T-cell (primary cell): ENCODE measurements around the gene MAD2L1. TPM values are rescaled to one million over a fixed set of nuclear protein-coding genes. Genes with fewer than 3 reads are reported as not detected.

Source experiments
- ATAC-seq, 4 experiments: fragments of 200-7000 bp in 3 of 4; fragments of 150-1000 bp in 1 of 4; cut with Tn5 transposase; replicated peaks in 1 of 4; 1 replicate in 3 of 4; 2 replicates in 1 of 4; pipeline ENCODE4 v1.10.0; 2021; ENCODE audit warnings: moderate library complexity in 3 of 4, mild to moderate bottlenecking in 2 of 4, moderate number of reproducible peaks in 1 of 4
- CTCF ChIA-PET, 2 donors: fragments of 300-600 bp; sonication (Branson Sonifier 250); formaldehyde crosslinking; loops; one replicate each; lab custom pipeline; 2022; ENCODE audit warnings: antibody characterized with exemption in 2 of 2; lab: Charles Lee
- POLR2A ChIA-PET, 2 donors: fragments of 300-600 bp; sonication (Branson Sonifier 250); formaldehyde crosslinking; loops; one replicate each; lab custom pipeline; 2022; ENCODE audit warnings: antibody characterized with exemption in 2 of 2; lab: Charles Lee
- DNase-seq, 35 experiments: peaks; one replicate each; pipeline versions ENCODE4 v3.0.0 to v3.0.0-alpha.2; 2013 to 2023
- H3K27ac ChIP-seq: one replicate; pipeline ENCODE4 v1.5.1; 2013; ENCODE audit warnings: low read length
- H3K27me3 ChIP-seq, 2 experiments: replicated peaks in 1 of 2; 1 replicate in 1 of 2; 2 replicates in 1 of 2; pipeline versions ENCODE4 v1.6.1 to v1.7.0; 2013; ENCODE audit warnings: low read length in 1 of 2, mixed read lengths in 1 of 2; ENCODE audit not compliant: control insufficient read depth in 2 of 2, insufficient read depth in 2 of 2; ENCODE audit errors: extremely low read depth in 1 of 2
- H3K36me3 ChIP-seq, 2 donors: 1 replicate in 1 of 2; 2 replicates in 1 of 2; pipeline versions ENCODE4 v1.6.1 to v1.7.0; 2013; ENCODE audit warnings: low read length in 1 of 2; ENCODE audit not compliant: control insufficient read depth in 2 of 2, insufficient read depth in 1 of 2; ENCODE audit errors: extremely low read depth in 1 of 2
- H3K4me1 ChIP-seq, 2 experiments: 1 replicate in 1 of 2; 2 replicates in 1 of 2; pipeline versions ENCODE4 v1.6.1 to v1.7.0; 2013; ENCODE audit warnings: low read length in 2 of 2, mixed read lengths in 1 of 2; ENCODE audit not compliant: insufficient read depth in 2 of 2, control insufficient read depth in 1 of 2; ENCODE audit errors: extremely low read depth in 1 of 2
- H3K4me3 ChIP-seq, 2 donors: 1 replicate in 1 of 2; 2 replicates in 1 of 2; pipeline versions ENCODE4 v1.5.1 to v1.7.0; 2013; ENCODE audit warnings: mild to moderate bottlenecking in 2 of 2, low read length in 1 of 2, moderate library complexity in 1 of 2; ENCODE audit not compliant: control insufficient read depth in 1 of 2; ENCODE audit errors: extremely low read depth in 1 of 2
- H3K9me3 ChIP-seq: 2 replicates; pipeline ENCODE4 v1.7.0; 2013
- H3K27ac Mint-ChIP-seq, 2 donors: one replicate each; pipeline ENCODE4 v1.8.0; 2020 to 2021; ENCODE audit warnings: mild to moderate bottlenecking in 2 of 2, mixed read lengths in 2 of 2
- H3K27me3 Mint-ChIP-seq, 2 donors: one replicate each; pipeline ENCODE4 v1.8.0; 2021 to 2022; ENCODE audit warnings: mixed read lengths in 2 of 2
- H3K36me3 Mint-ChIP-seq: one replicate; pipeline ENCODE4 v1.8.0; 2021; ENCODE audit warnings: mixed read lengths
- H3K4me1 Mint-ChIP-seq, 3 donors: one replicate each; pipeline ENCODE4 v1.8.0; 2020 to 2022; ENCODE audit warnings: mixed read lengths in 3 of 3, mild to moderate bottlenecking in 1 of 3
- H3K4me3 Mint-ChIP-seq, 3 donors: one replicate each; pipeline ENCODE4 v1.8.0; 2020 to 2022; ENCODE audit warnings: mild to moderate bottlenecking in 3 of 3, mixed read lengths in 3 of 3, moderate library complexity in 3 of 3
- H3K9me3 Mint-ChIP-seq, 3 donors: one replicate each; pipeline ENCODE4 v1.8.0; 2020 to 2022; ENCODE audit warnings: mixed read lengths in 3 of 3
- WGBS: methylation state at CpG from one replicate; pipeline ENCODE4 v1.1.5; 2013; ENCODE audit warnings: missing lambda C conversion rate; ENCODE audit not compliant: insufficient coverage; 5-methylcytosine and 5-hydroxymethylcytosine counted together
- total RNA-seq, 35 experiments: library from RNA in 6 of 35; stranded (reverse) in 6 of 35; fragments of 120-200 nt in 1 of 35; gene quantifications; one replicate each; pipeline versions ENCODE4 v1.2.1 to v1.2.4 and lab custom pipeline; 2013 to 2026

The MAD2L1 gene
- total RNA-seq, result 10 to 100 TPM in 1 of 5 donors, 1 to 10 TPM in 4; 5.7 to 10.0 (median 8.2) TPM
- 12.6 TPM for total RNA-seq (2013)
- 2.2 to 114 (median 10.4) reads per million in 29 experiments for total RNA-seq (lab: John Stamatoyannopoulos, UW)

DNA sequence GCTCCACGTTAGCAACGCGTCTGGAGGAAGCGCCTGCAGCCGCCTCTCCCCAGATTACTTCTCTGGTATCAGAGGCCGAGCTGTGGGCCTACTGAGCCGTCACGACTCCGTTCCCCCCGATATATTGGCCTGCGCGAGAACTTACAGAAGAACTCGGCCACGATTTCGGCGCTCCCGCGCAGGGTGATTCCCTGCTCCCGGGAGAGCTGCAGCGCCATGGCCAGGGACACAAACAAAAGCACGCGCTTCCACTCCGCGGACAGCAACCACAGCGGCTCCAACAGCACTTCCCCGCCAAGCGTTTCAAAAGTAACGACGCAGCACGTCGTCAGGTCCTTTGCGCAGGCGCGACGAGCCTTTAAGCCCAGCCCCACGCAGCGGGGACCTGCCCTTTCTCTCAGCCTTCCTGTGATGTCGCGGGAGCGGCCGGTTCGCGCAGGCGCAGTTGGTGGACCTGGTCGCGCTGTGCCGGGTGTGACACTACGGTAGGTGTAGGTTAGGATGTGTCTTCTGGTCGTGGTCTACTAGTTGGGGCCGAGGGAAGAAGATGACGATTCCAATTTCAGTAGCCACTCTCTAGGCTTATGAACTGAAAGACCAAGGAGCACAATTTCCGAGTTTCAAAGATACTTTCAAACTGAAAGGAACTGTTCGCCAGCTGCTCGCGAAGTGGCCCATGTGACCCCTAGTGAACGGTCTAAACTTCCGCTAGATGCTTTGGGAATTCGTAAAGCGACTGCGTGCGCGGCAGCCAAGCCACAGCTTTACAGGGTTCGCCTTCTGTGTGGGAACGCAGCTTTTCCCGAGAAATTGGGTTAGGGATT is at the start of gene MAD2L1:
Gene MAD2L1 (minus strand): TSS at position 332 of the 824 bp plus-strand sequence. CDS start 114 bp downstream, at position 218.
- Mint-ChIP-seq H3K27me3 (no peaks in the 10 kb centered on the region), H3K27ac (peak within 1 kb of the TSS; percentile 98 to 99), H3K9me3 (no peaks in the 10 kb centered on the region), H3K4me3 (peak within 1 kb of the TSS; percentile 84 to 99 (median 94)), H3K4me1 (peaks cover 61 to 77% (median 63%) of the 10 kb centered on the region in 3 donors), H3K36me3 (peaks cover 6% of the 10 kb centered on the region)
- H3K36me3 ChIP-seq, result no peaks in the 10 kb centered on the region
- no peaks in the 10 kb centered on the region for H3K9me3 ChIP-seq
- WGBS, result under 1% methylated on average over 47 of the region's 65 CpGs
- DNase-seq (peak; percentile 96 to 100 (median 98)), ATAC-seq (peak; percentile 92 to 96 (median 95))
- no peaks in the 10 kb centered on the region for H3K27me3 ChIP-seq
- CTCF ChIA-PET, result interaction anchor here in 1 of 2 donors (0.7 to 0.9 kb wide), 2 partner anchors 15 to 775 kb away, joined by 3 read pairs; no protein-coding TSS in a partner anchor
- H3K4me3 ChIP-seq, result peak within 1 kb of the TSS; percentile 78 to 98
- POLR2A ChIA-PET, result interaction anchor here in 1 of 2 donors (0.6 kb wide), 2 partner anchors 1371 to 1754 kb away, joined by 3 to 4 read pairs; no protein-coding TSS in a partner anchor
- H3K27ac ChIP-seq, result peak within 1 kb of the TSS; percentile 97
- peaks cover 13 to 14% of the 10 kb centered on the region in 2 experiments for H3K4me1 ChIP-seq

DNA sequence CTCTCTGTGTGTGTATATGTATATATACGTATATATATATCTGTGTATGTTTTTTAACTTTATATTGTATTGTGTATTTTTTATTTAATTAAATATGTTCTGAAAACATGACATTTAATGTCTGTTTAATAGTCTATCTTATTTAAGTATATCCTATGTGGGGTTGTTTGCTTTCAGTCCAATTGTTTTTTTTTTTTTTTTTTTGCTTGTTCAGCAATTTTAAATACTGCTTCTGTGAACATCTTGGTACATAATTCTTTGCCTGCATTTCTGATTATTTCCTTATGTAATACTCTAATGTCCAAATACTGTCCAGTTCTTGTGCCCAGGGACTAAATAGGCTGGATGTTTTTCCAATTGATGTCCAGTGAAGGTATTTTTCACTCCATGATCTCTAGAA is 45.1 kb upstream of the MAD2L1 start:
- POLR2A ChIA-PET, result interaction anchor here in 1 of 2 donors (0.6 kb wide), 1 partner anchor 27 kb away, joined by 3 read pairs; no protein-coding TSS in a partner anchor
- no CpG with 5 or more reads among the region's 1 CpG for WGBS

GRCh38 chr4:120109406-120109805 is 42.8 kb upstream of the MAD2L1 start:
- H3K27ac Mint-ChIP-seq, result no peak overlapping the region
- Histone ChIP-seq H3K4me3 (no peak overlapping the region), H3K27me3 (no peaks in the 10 kb centered on the region), H3K4me1 (no peaks in the 10 kb centered on the region), H3K36me3 (no peaks in the 10 kb centered on the region), H3K9me3 (no peaks in the 10 kb centered on the region), H3K27ac (no peak overlapping the region)
- no peaks in the 10 kb centered on the region for H3K36me3 Mint-ChIP-seq
- peaks cover 5 to 8% of the 10 kb centered on the region in 2 donors for H3K27me3 Mint-ChIP-seq
- ATAC-seq (no peak), DNase-seq (no peak)
- no peak overlapping the region for H3K4me3 Mint-ChIP-seq
- no peaks in the 10 kb centered on the region for H3K4me1 Mint-ChIP-seq
- ChIA-PET CTCF (no interaction called here), POLR2A (no interaction called here)
- no peaks in the 10 kb centered on the region for H3K9me3 Mint-ChIP-seq

More for the DNA sequence above, 45.1 kb upstream of the MAD2L1 start:
- Histone ChIP-seq H3K27me3 (peaks cover 0 to 2% of the 10 kb centered on the region in 2 experiments), H3K27ac (no peak overlapping the region), H3K4me3 (no peak overlapping the region), H3K36me3 (no peaks in the 10 kb centered on the region), H3K9me3 (no peaks in the 10 kb centered on the region), H3K4me1 (no peaks in the 10 kb centered on the region)
- peaks cover 5 to 8% of the 10 kb centered on the region in 2 donors for H3K27me3 Mint-ChIP-seq
- DNase-seq, result no peak
- peaks cover 0 to 2% (median 1%) of the 10 kb centered on the region in 3 donors for H3K9me3 Mint-ChIP-seq
- H3K4me1 Mint-ChIP-seq, result no peaks in the 10 kb centered on the region
- peaks cover 2% of the 10 kb centered on the region for H3K36me3 Mint-ChIP-seq
- ATAC-seq, result no peak
- CTCF ChIA-PET, result no interaction called here
- H3K27ac Mint-ChIP-seq, result no peak overlapping the region
- H3K4me3 Mint-ChIP-seq, result no peak overlapping the region

DNA sequence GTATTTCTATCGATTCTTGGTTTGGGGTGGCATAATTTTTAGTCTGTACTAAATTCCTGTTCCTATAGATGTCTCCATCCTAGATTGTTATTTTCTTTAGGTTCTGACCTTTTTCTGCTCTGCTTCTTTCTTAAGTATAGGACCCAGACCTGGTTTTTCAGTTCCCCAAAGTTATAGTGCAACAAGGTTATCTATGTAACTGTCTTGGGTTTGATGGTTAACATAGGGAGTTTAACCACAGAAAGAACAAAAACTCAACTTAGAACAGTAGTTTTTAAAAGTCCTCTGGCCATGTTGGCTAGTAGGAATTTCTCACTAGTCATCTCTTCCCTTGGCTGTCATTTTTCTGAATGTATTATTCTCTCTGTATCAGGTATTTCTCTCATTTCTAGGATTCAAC is 38.8 kb upstream of the MAD2L1 start:
- no peak for ATAC-seq
- peaks cover 0 to under 1% of the 10 kb centered on the region in 2 donors for H3K27me3 Mint-ChIP-seq
- H3K4me1 ChIP-seq, result no peaks in the 10 kb centered on the region
- no peaks in the 10 kb centered on the region for H3K27me3 ChIP-seq
- no peak overlapping the region for H3K27ac ChIP-seq
- DNase-seq, result no peak
- no CpG with 5 or more reads among the region's 1 CpG for WGBS
- H3K4me1 Mint-ChIP-seq, result no peaks in the 10 kb centered on the region
- no peaks in the 10 kb centered on the region for H3K9me3 ChIP-seq
- POLR2A ChIA-PET, result no interaction called here
- H3K4me3 ChIP-seq, result no peak overlapping the region
- H3K9me3 Mint-ChIP-seq, result no peaks in the 10 kb centered on the region
- no peak overlapping the region for H3K27ac Mint-ChIP-seq
- no peaks in the 10 kb centered on the region for H3K36me3 ChIP-seq
- CTCF ChIA-PET, result no interaction called here
- no peaks in the 10 kb centered on the region for H3K36me3 Mint-ChIP-seq
- H3K4me3 Mint-ChIP-seq, result no peak overlapping the region

- DNase-seq (no peak), ATAC-seq (no peak)
- no peak overlapping the region for H3K4me3 Mint-ChIP-seq
- Histone ChIP-seq H3K9me3 (no peaks in the 10 kb centered on the region), H3K4me3 (no peak overlapping the region), H3K4me1 (no peaks in the 10 kb centered on the region), H3K36me3 (no peaks in the 10 kb centered on the region), H3K27ac (no peak overlapping the region), H3K27me3 (no peaks in the 10 kb centered on the region)
- no peaks in the 10 kb centered on the region for H3K9me3 Mint-ChIP-seq
- WGBS, result no CpG with 5 or more reads among the region's 2 CpGs
- no peaks in the 10 kb centered on the region for H3K4me1 Mint-ChIP-seq
- CTCF ChIA-PET, result no interaction called here
- H3K27me3 Mint-ChIP-seq, result peaks cover 0 to 7% of the 10 kb centered on the region in 2 donors
- no peaks in the 10 kb centered on the region for H3K36me3 Mint-ChIP-seq
- no peak overlapping the region for H3K27ac Mint-ChIP-seq
- POLR2A ChIA-PET, result no interaction called here
Measured at GRCh38 chr4:120096508-120097297, 30.1 kb upstream of the MAD2L1 start.

DNA sequence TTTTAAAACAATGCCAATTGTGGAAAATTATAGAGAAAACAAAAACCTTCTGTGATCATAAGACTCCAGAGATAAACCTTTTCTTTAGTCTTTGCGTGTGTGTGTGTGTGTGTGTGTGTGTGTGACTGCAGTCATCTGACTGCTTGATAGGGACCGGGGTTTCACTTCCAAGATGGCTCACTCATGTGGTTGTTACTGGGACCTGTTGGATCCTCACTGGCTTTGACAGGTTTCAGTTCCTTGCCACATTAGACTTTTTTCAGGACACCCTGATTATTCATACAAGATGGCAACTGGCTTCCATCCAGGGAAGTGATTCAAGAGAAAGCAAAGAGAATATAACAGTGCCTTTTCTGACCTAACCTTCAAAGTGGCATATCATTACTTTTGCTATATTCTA is 21.9 kb upstream of the MAD2L1 start:
- POLR2A ChIA-PET, result no interaction called here

More for the DNA sequence above, 21.9 kb upstream of the MAD2L1 start:
- Histone ChIP-seq H3K4me1 (no peaks in the 10 kb centered on the region), H3K36me3 (no peaks in the 10 kb centered on the region), H3K4me3 (no peak overlapping the region), H3K27me3 (no peaks in the 10 kb centered on the region), H3K27ac (no peak overlapping the region), H3K9me3 (no peaks in the 10 kb centered on the region)
- ATAC-seq (no peak), DNase-seq (no peak)
- Mint-ChIP-seq H3K4me3 (no peak overlapping the region), H3K4me1 (no peaks in the 10 kb centered on the region), H3K27me3 (peaks cover 7 to 12% of the 10 kb centered on the region in 2 donors), H3K27ac (no peak overlapping the region), H3K9me3 (peaks cover 2 to 12% (median 7%) of the 10 kb centered on the region in 3 donors), H3K36me3 (no peaks in the 10 kb centered on the region)
- no CpG with 5 or more reads among the region's 2 CpGs for WGBS
- CTCF ChIA-PET, result no interaction called here
